Measurements from ENCODE around the gene MYCL. TPM values are rescaled to one million over a fixed set of nuclear protein-coding genes. Genes with fewer than 3 reads are reported as not detected.
A peak's percentile ranks its signal among the peaks of the same experiment; 100 is the strongest.

The MYCL gene
- total RNA-seq, 6 donors from 2014 or later: 4.3 to 8.2 (median 6.1) TPM

DNA sequence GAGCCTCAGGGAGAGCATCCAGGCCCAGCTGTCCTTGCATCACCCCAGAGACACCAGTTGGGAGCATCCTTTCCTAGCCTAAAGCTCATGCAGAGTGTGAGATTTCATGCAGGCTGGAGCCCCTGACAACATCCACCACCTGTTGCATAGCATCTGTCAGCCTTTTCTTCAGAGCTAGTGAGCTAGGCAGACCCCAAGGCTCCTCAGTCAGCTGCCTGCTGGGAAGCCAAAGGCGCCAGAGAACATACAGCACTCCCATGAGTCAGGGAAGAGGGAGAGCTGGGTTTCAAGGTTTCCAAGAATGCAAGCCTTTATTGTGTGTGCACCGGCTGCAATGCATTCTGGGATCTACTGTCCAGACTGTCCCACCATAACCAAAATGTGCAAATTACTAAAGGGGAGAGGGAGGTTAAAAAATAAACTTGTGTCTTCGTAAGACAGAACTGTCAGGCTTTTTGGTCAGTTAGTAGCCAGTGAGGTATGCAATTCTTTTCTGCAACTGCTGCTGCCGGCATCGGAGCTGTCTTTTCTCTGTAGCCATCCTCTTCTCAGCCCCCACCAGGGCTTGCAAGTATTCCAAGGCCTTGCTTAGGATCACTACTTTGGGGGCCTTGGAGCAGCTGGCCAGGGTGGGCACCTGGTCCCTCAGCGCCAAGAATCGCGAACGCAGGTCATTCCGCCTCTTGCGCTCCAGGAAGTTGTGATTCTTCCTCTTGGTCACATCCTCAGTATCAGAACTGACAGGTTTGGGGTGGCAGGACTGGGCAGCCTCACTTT lies 4.6 kb downstream of the MYCL start:
- Histone ChIP-seq H3K36me3 (no peaks in the 10 kb centered on the region), H3K9me3 (no peaks in the 10 kb centered on the region), H3K27ac (no peak overlapping the region), H3K4me3 (no peak overlapping the region), H3K27me3 (peaks cover 0 to 20% (median 5%) of the 10 kb centered on the region in 4 donors), H3K4me1 (peaks cover 13 to 51% (median 34%) of the 10 kb centered on the region in 4 donors)
- TF ChIP-seq POLR2AphosphoS5 (IDR thresholded peaks at IDR 0.05) (no peak), EP300 (IDR thresholded peaks at IDR 0.05) (no peak), POLR2A (IDR thresholded peaks at IDR 0.05) (no peak)
- TF ChIP-seq, protein P1, sequence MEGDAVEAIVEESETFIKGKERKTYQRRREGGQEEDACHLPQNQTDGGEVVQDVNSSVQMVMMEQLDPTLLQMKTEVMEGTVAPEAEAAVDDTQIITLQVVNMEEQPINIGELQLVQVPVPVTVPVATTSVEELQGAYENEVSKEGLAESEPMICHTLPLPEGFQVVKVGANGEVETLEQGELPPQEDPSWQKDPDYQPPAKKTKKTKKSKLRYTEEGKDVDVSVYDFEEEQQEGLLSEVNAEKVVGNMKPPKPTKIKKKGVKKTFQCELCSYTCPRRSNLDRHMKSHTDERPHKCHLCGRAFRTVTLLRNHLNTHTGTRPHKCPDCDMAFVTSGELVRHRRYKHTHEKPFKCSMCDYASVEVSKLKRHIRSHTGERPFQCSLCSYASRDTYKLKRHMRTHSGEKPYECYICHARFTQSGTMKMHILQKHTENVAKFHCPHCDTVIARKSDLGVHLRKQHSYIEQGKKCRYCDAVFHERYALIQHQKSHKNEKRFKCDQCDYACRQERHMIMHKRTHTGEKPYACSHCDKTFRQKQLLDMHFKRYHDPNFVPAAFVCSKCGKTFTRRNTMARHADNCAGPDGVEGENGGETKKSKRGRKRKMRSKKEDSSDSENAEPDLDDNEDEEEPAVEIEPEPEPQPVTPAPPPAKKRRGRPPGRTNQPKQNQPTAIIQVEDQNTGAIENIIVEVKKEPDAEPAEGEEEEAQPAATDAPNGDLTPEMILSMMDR (IDR thresholded peaks at IDR 0.05): no peak
- ATAC-seq (ENCODE audit: low FRiP score in 2 of 2) (no peak), DNase-seq (no peak)
- 84 to 88% methylated on average over 11 of the region's 11 CpGs for WGBS, 2 donors

GRCh38 chr1:39895731-39896480 lies 5.8 kb downstream of the MYCL start:
- 75 to 87% methylated on average over 3 to 5 of the region's 5 CpGs for WGBS, 2 donors
- Histone ChIP-seq H3K36me3 (no peaks in the 10 kb centered on the region), H3K9me3 (no peaks in the 10 kb centered on the region), H3K4me3 (no peak overlapping the region), H3K4me1 (peaks cover 4 to 51% (median 28%) of the 10 kb centered on the region in 4 donors), H3K27me3 (peaks cover 0 to 9% (median 2%) of the 10 kb centered on the region in 4 donors), H3K27ac (no peak overlapping the region)
- no peak for ATAC-seq (ENCODE audit: low FRiP score in 2 of 2)
- DNase-seq: no peak
- TF ChIP-seq EP300 (IDR thresholded peaks at IDR 0.05): no peak
- TF ChIP-seq, protein P1 (IDR thresholded peaks at IDR 0.05): no peak
- no peak for TF ChIP-seq POLR2A (IDR thresholded peaks at IDR 0.05)
- TF ChIP-seq POLR2AphosphoS5 (IDR thresholded peaks at IDR 0.05): no peak

DNA sequence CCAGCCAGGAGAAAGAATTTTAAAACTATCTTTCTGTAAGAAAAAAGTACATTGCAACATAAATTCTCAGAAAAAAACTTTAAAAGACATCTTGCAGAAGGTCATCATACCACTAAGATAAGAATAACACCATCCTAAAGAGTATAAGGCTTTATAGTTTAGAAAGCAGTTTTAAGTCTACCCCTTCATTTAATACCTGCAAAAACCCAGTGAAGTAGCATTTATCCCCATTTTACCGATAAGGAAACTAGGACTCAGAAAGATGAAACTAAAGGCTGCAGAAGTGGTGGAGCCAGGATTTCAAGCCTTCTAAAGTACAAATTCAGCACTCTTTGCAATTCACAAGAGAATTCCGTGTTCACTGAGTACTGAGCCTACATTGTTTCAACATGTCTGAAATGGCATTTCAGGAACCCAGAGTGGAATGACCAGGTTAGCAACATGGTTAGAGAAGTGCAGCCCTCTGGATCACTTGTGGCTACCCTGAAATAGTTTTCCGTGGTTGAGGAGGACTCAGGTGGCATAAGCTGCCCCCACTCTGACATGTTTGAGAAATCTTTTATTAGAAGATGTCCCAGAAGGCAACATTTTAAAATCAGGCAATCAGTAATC lies 6.7 kb downstream of the MYCL start:
- Histone ChIP-seq H3K9me3 (no peaks in the 10 kb centered on the region), H3K27me3 (no peaks in the 10 kb centered on the region), H3K36me3 (no peaks in the 10 kb centered on the region), H3K4me3 (no peak overlapping the region), H3K4me1 (peaks cover 0 to 42% (median 21%) of the 10 kb centered on the region in 4 donors), H3K27ac (peak overlapping the region in 1 of 4 donors; percentile 2)
- WGBS, 2 donors: 60 to 61% methylated on average over 3 of the region's 3 CpGs
- ATAC-seq (ENCODE audit: low FRiP score in 2 of 2): peak in 1 of 2 donors; percentile 52
- DNase-seq: peak in 1 of 2 donors; percentile 42
- TF ChIP-seq POLR2A (IDR thresholded peaks at IDR 0.05): no peak
- TF ChIP-seq, protein P1 (IDR thresholded peaks at IDR 0.05): no peak
- no peak for TF ChIP-seq EP300 (IDR thresholded peaks at IDR 0.05)
- no peak for TF ChIP-seq POLR2AphosphoS5 (IDR thresholded peaks at IDR 0.05)

- no peaks in the 10 kb centered on the region for H3K27me3 ChIP-seq
- H3K36me3 ChIP-seq: no peaks in the 10 kb centered on the region
- H3K27ac ChIP-seq: peak overlapping the region in 2 of 4 donors; percentile 7 to 49
- no peaks in the 10 kb centered on the region for H3K9me3 ChIP-seq
- no peak for ATAC-seq (ENCODE audit: low FRiP score in 2 of 2)
- WGBS, 2 donors: 15 to 19% methylated on average over 6 of the region's 6 CpGs
- peak in 1 of 2 donors; percentile 37 for DNase-seq
- H3K4me3 ChIP-seq: no peak overlapping the region
- no peak for TF ChIP-seq POLR2A (IDR thresholded peaks at IDR 0.05)
- no peak for TF ChIP-seq POLR2AphosphoS5 (IDR thresholded peaks at IDR 0.05)
- TF ChIP-seq, protein P1 (IDR thresholded peaks at IDR 0.05): no peak
- TF ChIP-seq EP300 (IDR thresholded peaks at IDR 0.05): no peak
- H3K4me1 ChIP-seq: peaks cover 0 to 36% (median 20%) of the 10 kb centered on the region in 4 donors
Measured at GRCh38 chr1:39892601-39893595, 8.8 kb downstream of the MYCL start.

All from upper lobe of left lung (tissue), 6 donors.